GM12865 (cell line): ENCODE data around the gene NSG2.

Experiments
- DNase-seq: peaks from one replicate; pipeline ENCODE4 v3.0.0; 2010; ENCODE audit warnings: low read depth
- H3K4me3 ChIP-seq: 2 replicates; pipeline ENCODE4 v1.5.1; 2011; ENCODE audit warnings: mild to moderate bottlenecking, low read depth, low read length, control low read depth
- TF ChIP-seq, protein P1 (sequence below): IDR thresholded peaks from 2 replicates; pipeline ENCODE4 v1.5.1; 2011; ENCODE audit warnings: low read length, control low read depth, low read depth, inconsistent platforms; ENCODE audit not compliant: insufficient read depth; ENCODE audit errors: missing control alignments

The NSG2 gene

DNA sequence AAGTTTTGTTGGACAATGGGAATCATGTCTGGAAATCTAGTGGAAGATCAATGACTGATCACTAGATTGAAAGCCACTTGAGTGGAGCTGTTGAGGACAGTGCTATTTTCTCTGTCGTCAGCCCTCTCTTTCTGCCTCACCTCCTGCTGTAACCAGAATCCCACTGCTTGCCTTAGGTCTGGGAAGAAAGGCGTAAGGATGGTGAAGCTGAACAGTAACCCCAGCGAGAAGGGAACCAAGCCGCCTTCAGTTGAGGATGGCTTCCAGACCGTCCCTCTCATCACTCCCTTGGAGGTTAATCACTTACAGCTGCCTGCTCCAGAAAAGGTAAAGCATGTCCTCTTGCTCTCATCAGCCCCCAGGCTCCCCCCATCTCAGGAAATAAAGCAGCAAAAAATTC, 1.1 kb downstream of the NSG2 start:
- TF ChIP-seq, protein P1, sequence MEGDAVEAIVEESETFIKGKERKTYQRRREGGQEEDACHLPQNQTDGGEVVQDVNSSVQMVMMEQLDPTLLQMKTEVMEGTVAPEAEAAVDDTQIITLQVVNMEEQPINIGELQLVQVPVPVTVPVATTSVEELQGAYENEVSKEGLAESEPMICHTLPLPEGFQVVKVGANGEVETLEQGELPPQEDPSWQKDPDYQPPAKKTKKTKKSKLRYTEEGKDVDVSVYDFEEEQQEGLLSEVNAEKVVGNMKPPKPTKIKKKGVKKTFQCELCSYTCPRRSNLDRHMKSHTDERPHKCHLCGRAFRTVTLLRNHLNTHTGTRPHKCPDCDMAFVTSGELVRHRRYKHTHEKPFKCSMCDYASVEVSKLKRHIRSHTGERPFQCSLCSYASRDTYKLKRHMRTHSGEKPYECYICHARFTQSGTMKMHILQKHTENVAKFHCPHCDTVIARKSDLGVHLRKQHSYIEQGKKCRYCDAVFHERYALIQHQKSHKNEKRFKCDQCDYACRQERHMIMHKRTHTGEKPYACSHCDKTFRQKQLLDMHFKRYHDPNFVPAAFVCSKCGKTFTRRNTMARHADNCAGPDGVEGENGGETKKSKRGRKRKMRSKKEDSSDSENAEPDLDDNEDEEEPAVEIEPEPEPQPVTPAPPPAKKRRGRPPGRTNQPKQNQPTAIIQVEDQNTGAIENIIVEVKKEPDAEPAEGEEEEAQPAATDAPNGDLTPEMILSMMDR = no peak
- no peak overlapping the region for H3K4me3 ChIP-seq
- DNase-seq = no peak

DNA sequence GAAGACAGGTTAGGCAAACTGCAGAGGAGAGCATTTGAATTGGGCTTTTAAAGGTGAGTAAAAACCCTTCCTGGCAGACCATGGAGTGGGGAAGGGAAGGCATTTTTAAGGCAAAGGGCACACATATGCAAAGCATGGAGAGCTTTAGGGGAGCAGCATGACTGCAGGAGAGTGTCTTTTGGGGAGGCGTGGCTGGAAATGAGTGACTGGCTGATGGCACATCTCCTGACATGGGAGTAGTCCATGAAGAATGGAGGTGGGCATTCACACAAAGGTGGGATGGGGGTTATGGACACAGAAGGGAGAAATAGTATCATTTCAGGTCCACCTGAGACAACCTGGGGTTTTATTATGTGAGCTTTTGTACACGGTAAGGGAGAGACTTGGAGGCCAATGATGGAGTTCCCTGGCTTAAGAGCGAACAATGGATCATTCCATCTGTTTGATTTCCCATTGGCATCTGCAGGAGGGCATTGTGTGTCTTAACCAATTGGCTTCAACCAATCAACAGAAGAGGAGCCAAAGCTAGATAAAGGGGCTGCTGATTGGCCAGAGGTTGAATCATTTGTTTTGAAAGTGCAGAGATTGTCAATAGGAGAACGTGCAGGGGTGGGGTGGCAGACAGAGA, 2.1 kb downstream of the NSG2 start:
- no peak for DNase-seq
- H3K4me3 ChIP-seq = no peak overlapping the region
- TF ChIP-seq, protein P1 = no peak

DNA sequence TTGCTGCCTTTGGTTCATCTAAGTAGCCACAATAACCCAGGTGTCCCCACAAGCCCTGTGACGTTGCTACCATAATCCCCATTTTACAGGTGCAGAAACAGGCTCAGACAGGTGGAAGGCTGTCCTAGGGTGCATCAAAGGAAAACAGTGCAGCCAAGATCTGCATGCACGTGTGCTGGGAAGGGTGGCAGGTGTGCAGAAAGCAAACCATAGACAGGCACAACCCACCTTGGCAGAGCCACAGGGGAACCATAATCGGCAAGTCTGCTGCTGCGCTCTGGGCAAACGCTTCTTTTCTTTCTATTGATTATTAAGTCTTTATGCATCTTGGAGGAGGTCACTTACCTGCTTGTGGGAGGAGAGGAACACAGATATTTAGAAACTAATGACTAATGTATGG, 7.1 kb downstream of the NSG2 start:
- TF ChIP-seq, protein P1 = no peak
- no peak for DNase-seq
- H3K4me3 ChIP-seq = no peak overlapping the region

DNA sequence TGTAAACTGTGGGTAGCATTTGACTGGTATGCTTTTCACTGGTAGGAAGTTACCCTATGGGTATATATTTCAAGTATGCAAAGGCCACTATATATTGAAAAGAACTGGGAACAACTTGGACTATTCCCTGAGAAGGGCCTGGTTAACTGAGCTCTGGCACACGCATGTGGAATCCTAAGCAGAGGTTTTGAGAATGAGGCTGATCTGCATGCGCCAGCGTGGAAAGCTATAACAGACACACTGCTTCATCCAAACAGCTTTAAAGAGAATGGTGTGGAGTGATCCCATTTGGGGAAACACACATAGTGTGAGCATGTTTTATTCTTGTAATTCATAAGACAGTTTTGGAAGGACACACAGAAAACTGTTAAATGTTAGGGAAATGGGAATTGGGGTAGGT, 8.4 kb downstream of the NSG2 start:
- TF ChIP-seq, protein P1 = no peak
- no peak for DNase-seq
- H3K4me3 ChIP-seq = no peak overlapping the region

DNA sequence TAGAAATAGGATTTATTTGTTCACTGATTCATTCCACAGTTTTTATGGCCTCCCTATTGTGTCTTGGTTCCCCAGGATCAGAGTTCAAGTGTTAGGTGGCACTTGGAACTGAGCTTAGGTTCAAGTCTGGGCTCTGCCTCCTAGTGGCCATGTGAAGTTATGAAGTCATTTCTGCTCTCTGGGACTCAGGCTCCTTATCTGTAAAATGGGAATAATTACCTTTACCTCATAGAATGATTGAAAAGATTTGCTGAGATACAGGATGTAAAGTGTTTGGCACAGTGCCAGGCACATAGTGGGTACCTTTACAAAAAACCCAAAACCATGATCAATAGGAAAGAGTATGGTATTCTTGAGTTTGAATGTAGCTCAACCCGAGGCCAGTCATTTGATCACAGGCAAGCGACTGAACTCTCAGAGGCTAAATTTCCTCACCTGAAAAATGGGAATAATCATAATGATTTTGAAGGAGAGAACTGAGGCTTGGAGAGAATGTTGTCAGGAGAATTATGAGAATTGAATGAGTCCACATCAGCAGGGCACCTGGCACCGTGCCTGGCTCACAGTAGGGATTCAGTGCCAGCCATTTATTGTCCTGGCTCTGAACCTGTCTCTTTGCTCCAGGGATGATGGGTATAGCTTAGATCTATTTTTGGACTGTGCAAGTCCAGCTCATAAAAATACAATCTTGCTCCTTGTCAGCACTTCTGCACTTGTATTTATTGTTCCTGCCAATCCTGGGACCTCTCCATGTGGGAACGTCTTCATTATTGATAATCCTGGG, 10.8 kb downstream of the NSG2 start:
- DNase-seq = peak; percentile 31
- TF ChIP-seq, protein P1 = no peak
- H3K4me3 ChIP-seq = no peak overlapping the region

DNA sequence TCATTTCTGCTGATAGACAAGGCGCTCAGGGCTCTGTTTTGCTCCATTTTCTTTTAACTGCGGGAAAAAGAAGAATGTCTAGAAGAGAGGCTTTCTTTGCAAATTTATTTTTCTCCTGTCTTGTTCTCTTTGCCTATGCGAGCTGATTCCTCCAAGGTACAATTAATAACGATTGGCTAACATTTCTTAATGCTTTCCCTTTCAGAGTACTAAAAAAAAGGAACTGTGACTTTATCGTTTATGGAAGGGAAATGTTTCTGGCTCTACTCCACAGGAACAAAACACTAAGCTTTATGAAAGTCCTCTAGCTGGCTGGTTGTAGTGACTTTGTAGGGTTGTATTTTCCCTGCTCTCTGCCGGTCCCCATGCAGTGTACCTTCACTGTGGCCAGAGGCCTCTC, 11.7 kb downstream of the NSG2 start:
- no peak for DNase-seq
- H3K4me3 ChIP-seq = no peak overlapping the region
- TF ChIP-seq, protein P1 = no peak
